ENCODE data around the gene OR4C3.

- TF ChIP-seq CTCF (IDR thresholded peaks at IDR 0.05) (no peak), POLR2A (IDR thresholded peaks at IDR 0.05) (no peak)
Observed at GRCh38 chr11:48305923-48306322, 18.8 kb upstream of the OR4C3 start, which contains the start of gene OR4S1.

All from heart left ventricle (tissue), 13 donors.